Eye (tissue), 1 donor: Measurements from ENCODE around the gene FMN1.

ENCODE experiments used
- DNase-seq: peaks from one replicate; pipeline ENCODE4 v3.0.0-alpha.2; 2015

Gene FMN1

GRCh38 chr15:33152502-33153109 lies 41.9 kb downstream of the FMN1 start:
- DNase-seq: no peak

GRCh38 chr15:33150971-33151370 lies 43.5 kb downstream of the FMN1 start:
- no peak for DNase-seq

GRCh38 chr15:33150431-33150941 lies 44.0 kb downstream of the FMN1 start:
- DNase-seq: peak; percentile 25

- no peak for DNase-seq
Observed at GRCh38 chr15:33149919-33150318, 44.6 kb downstream of the FMN1 start.

GRCh38 chr15:33148129-33148751 lies 46.3 kb downstream of the FMN1 start:
- DNase-seq: no peak

- DNase-seq: no peak
Observed at GRCh38 chr15:33146051-33146450, 48.5 kb downstream of the FMN1 start.

- DNase-seq: no peak
Observed at GRCh38 chr15:33145447-33145846, 49.1 kb downstream of the FMN1 start.

- DNase-seq: no peak
Observed at GRCh38 chr15:33142708-33143107, 51.8 kb downstream of the FMN1 start.

GRCh38 chr15:33138000-33138399 lies 56.5 kb downstream of the FMN1 start:
- no peak for DNase-seq

- DNase-seq: no peak
Observed at GRCh38 chr15:33137101-33137500, 57.4 kb downstream of the FMN1 start.

GRCh38 chr15:33136353-33136752 lies 58.2 kb downstream of the FMN1 start:
- DNase-seq: no peak

GRCh38 chr15:33135355-33135781 lies 59.1 kb downstream of the FMN1 start:
- DNase-seq: no peak

- DNase-seq: peak; percentile 78
Observed at GRCh38 chr15:33132722-33133345, 61.7 kb downstream of the FMN1 start.

GRCh38 chr15:33132233-33132580 lies 62.3 kb downstream of the FMN1 start:
- DNase-seq: no peak

GRCh38 chr15:33131552-33132232 lies 62.8 kb downstream of the FMN1 start:
- no peak for DNase-seq

- peak; percentile 81 for DNase-seq
Observed at GRCh38 chr15:33126559-33127290, 67.8 kb downstream of the FMN1 start.

GRCh38 chr15:33125894-33126537 lies 68.5 kb downstream of the FMN1 start:
- no peak for DNase-seq

- DNase-seq: no peak
Observed at GRCh38 chr15:33124811-33125210, 69.7 kb downstream of the FMN1 start.

- DNase-seq: no peak
Observed at GRCh38 chr15:33124279-33124678, 70.2 kb downstream of the FMN1 start.

GRCh38 chr15:33119865-33120264 lies 74.6 kb downstream of the FMN1 start:
- DNase-seq: no peak

GRCh38 chr15:33119273-33119672 lies 75.2 kb downstream of the FMN1 start:
- no peak for DNase-seq

- no peak for DNase-seq
Observed at GRCh38 chr15:33116198-33116597, 78.3 kb downstream of the FMN1 start.
